Liver (tissue), 9 donors: ENCODE data around the gene MLLT6. TPM values are rescaled to one million over a fixed set of nuclear protein-coding genes. Genes with fewer than 3 reads are reported as not detected.
A peak's percentile ranks its signal among the peaks of the same experiment; 100 is the strongest.

Experiments used
- DNase-seq: peaks from one replicate; pipeline ENCODE4 v3.0.0-alpha.2; 2017; ENCODE audit warnings: low spot score
- H3K27ac ChIP-seq, 2 donors: one replicate each; pipeline ENCODE4 v1.7.0; 2013; ENCODE audit warnings: inconsistent platforms in 2 of 2, low read length in 2 of 2, control low read depth in 1 of 2, low read depth in 1 of 2, mild to moderate bottlenecking in 1 of 2
- H3K27me3 ChIP-seq, 4 donors: one replicate each; pipeline versions ENCODE4 v1.6.1 to v1.7.0; 2013; ENCODE audit warnings: low read length in 3 of 4, inconsistent platforms in 1 of 4, mild to moderate bottlenecking in 1 of 4, moderate library complexity in 1 of 4; ENCODE audit not compliant: control insufficient read depth in 4 of 4, insufficient read depth in 4 of 4
- H3K36me3 ChIP-seq, 4 donors: one replicate each; pipeline versions ENCODE4 v1.6.1 to v1.7.0; 2013; ENCODE audit warnings: low read length in 3 of 4, mild to moderate bottlenecking in 3 of 4, low read depth in 1 of 4, moderate library complexity in 1 of 4; ENCODE audit not compliant: control insufficient read depth in 4 of 4, insufficient read depth in 3 of 4
- H3K4me1 ChIP-seq, 4 donors: one replicate each; pipeline versions ENCODE4 v1.6.1 to v1.7.0; 2013; ENCODE audit warnings: low read length in 3 of 4, mild to moderate bottlenecking in 3 of 4, moderate library complexity in 1 of 4; ENCODE audit not compliant: control insufficient read depth in 4 of 4, insufficient read depth in 4 of 4
- H3K4me3 ChIP-seq, 3 donors: one replicate each; pipeline versions ENCODE4 v1.6.1 to v1.7.0; 2013; ENCODE audit warnings: low read length in 3 of 3, control low read depth in 1 of 3, low read depth in 1 of 3, mild to moderate bottlenecking in 1 of 3
- H3K9ac ChIP-seq, 2 donors: one replicate each; pipeline ENCODE4 v1.7.0; 2013; ENCODE audit warnings: low read length in 2 of 2, mild to moderate bottlenecking in 2 of 2, moderate library complexity in 2 of 2, control low read depth in 1 of 2, low read depth in 1 of 2
- H3K9me3 ChIP-seq, 4 donors: one replicate each; pipeline versions ENCODE4 v1.6.1 to v1.7.0; 2013; ENCODE audit warnings: low read length in 3 of 4; ENCODE audit not compliant: control insufficient read depth in 4 of 4
- ATF3 ChIP-seq: IDR thresholded peaks from 2 replicates; pipeline ENCODE4 v1.6.1; 2016; ENCODE audit warnings: antibody characterized with exemption
- EGR1 ChIP-seq, 2 donors: IDR thresholded peaks; 2 replicates each; pipeline ENCODE4 v1.6.1; 2016 to 2018; ENCODE audit warnings: antibody characterized with exemption in 2 of 2, low read depth in 2 of 2
- FOXA2 ChIP-seq: IDR thresholded peaks from 2 replicates; pipeline ENCODE4 v1.6.1; 2016; ENCODE audit warnings: antibody characterized with exemption
- GABPA ChIP-seq, 2 donors: IDR thresholded peaks in 1 of 2; conservative IDR thresholded peaks in 1 of 2; 2 replicates each; pipeline ENCODE4 v1.6.1; 2016; ENCODE audit warnings: antibody characterized with exemption in 2 of 2, mild to moderate bottlenecking in 1 of 2, moderate library complexity in 1 of 2
- HNF4A ChIP-seq, 2 donors: conservative IDR thresholded peaks; 2 replicates each; pipeline ENCODE4 v1.6.1; 2016; ENCODE audit warnings: antibody characterized with exemption in 2 of 2, mild to moderate bottlenecking in 2 of 2
- NR2F2 ChIP-seq: IDR thresholded peaks from 2 replicates; pipeline ENCODE4 v1.6.1; 2016; ENCODE audit warnings: antibody characterized with exemption
- RAD21 ChIP-seq, 2 donors: IDR thresholded peaks; 2 replicates each; pipeline ENCODE4 v1.6.1; 2016; ENCODE audit warnings: antibody characterized with exemption in 2 of 2, mild to moderate bottlenecking in 2 of 2
- REST ChIP-seq: IDR thresholded peaks from 2 replicates; pipeline ENCODE4 v1.6.1; 2016; ENCODE audit warnings: antibody characterized with exemption, mild to moderate bottlenecking
- SP1 ChIP-seq: IDR thresholded peaks from 2 replicates; pipeline ENCODE4 v1.6.1; 2018; ENCODE audit warnings: antibody characterized with exemption, mild to moderate bottlenecking
- YY1 ChIP-seq: IDR thresholded peaks from 2 replicates; pipeline ENCODE4 v1.6.1; 2016; ENCODE audit warnings: antibody characterized with exemption, mild to moderate bottlenecking
- ZBTB33 ChIP-seq: IDR thresholded peaks from 2 replicates; pipeline ENCODE4 v1.6.1; 2016; ENCODE audit warnings: antibody characterized with exemption
- WGBS: extraction: QIAGEN DNeasy Blood & Tissue Kit; methylation state at CpG from one replicate; pipeline ENCODE4 v1.1.7; 2013; 5-methylcytosine and 5-hydroxymethylcytosine counted together
- polyA plus RNA-seq, 2 donors: library from polyadenylated mRNA; stranded (reverse) in 1 of 2; unstranded in 1 of 2; fragments of 200-250 nt in 1 of 2; fragments of >200 nt in 1 of 2; fragmentation: Nextera tagmentation in 1 of 2; extraction: Ambion mirVana in 1 of 2; gene quantifications; one replicate each; pipeline versions ENCODE4 v1.2.1 to v1.2.3, GENCODE V29; 2013 to 2015
- total RNA-seq, 2 donors: library from RNA; depleted of rRNA; stranded (reverse); fragments of >200 nt; gene quantifications; one replicate each; pipeline ENCODE4 v1.2.3, GENCODE V29; 2014
- donor health status: healthy.
- donor health status: healthy.
- donor health status: healthy.
- donor health status: healthy.
- donor health status: healthy.

The MLLT6 gene
- total and polyA plus RNA-seq, 4 donors: 3.3 to 22.8 (median 8.1) TPM

- no peak for TF ChIP-seq HNF4A (conservative IDR thresholded peaks at IDR 0.05)
- TF ChIP-seq SP1: no peak
- TF ChIP-seq FOXA2: no peak
- TF ChIP-seq ATF3: no peak
- no peak for TF ChIP-seq EGR1 (IDR thresholded peaks at IDR 0.05; ENCODE audit: low read depth in 2 of 2)
These were observed 6.3 kb upstream of the MLLT6 start (continued) for GRCh38 chr17:38698760-38699159.

- TF ChIP-seq EGR1 (IDR thresholded peaks at IDR 0.05; ENCODE audit: low read depth in 2 of 2): no peak
- TF ChIP-seq RAD21 (IDR thresholded peaks at IDR 0.05): no peak
- peak overlapping the region; percentile 79 to 87 (median 83) for H3K4me3 ChIP-seq
- no peaks in the 10 kb centered on the region for H3K36me3 ChIP-seq
- H3K9ac ChIP-seq: peak overlapping the region; percentile 85 to 97
- H3K27ac ChIP-seq: peak overlapping the region; percentile 89 to 92
- peak; percentile 56 for DNase-seq
- 3% methylated on average over 25 of the region's 25 CpGs for WGBS
- H3K4me1 ChIP-seq: peaks cover 2 to 37% (median 19%) of the 10 kb centered on the region in 4 donors
- no peaks in the 10 kb centered on the region for H3K27me3 ChIP-seq
- H3K9me3 ChIP-seq: no peaks in the 10 kb centered on the region
These were observed 3.4 kb upstream of the MLLT6 start for GRCh38 chr17:38701504-38702165.

- Histone ChIP-seq H3K9me3 (no peaks in the 10 kb centered on the region), H3K4me1 (peaks cover 2 to 38% (median 21%) of the 10 kb centered on the region in 4 donors), H3K9ac (peak overlapping the region; percentile 85 to 97), H3K4me3 (peak overlapping the region; percentile 79 to 87 (median 83)), H3K27ac (peak overlapping the region; percentile 89 to 92), H3K27me3 (no peaks in the 10 kb centered on the region), H3K36me3 (no peaks in the 10 kb centered on the region)
- peak; percentile 86 for DNase-seq
- TF ChIP-seq EGR1 (IDR thresholded peaks at IDR 0.05; ENCODE audit: low read depth in 2 of 2): no peak
- peak; percentile 45 for TF ChIP-seq REST
- TF ChIP-seq FOXA2: no peak
- peak; percentile 17 for TF ChIP-seq YY1
- TF ChIP-seq NR2F2: no peak
- peak; percentile 86 for TF ChIP-seq ZBTB33
- peak in 1 of 2 donors; percentile 64 for TF ChIP-seq GABPA (IDR thresholded peaks at IDR 0.05 in 1 of 2, conservative IDR thresholded peaks at IDR 0.05 in 1 of 2)
- WGBS: under 1% methylated on average over 81 of the region's 81 CpGs
These were observed 2.7 kb upstream of the MLLT6 start for GRCh38 chr17:38702166-38702915.
